ENCODE results near the gene OTOR.

- TF ChIP-seq, protein P1, sequence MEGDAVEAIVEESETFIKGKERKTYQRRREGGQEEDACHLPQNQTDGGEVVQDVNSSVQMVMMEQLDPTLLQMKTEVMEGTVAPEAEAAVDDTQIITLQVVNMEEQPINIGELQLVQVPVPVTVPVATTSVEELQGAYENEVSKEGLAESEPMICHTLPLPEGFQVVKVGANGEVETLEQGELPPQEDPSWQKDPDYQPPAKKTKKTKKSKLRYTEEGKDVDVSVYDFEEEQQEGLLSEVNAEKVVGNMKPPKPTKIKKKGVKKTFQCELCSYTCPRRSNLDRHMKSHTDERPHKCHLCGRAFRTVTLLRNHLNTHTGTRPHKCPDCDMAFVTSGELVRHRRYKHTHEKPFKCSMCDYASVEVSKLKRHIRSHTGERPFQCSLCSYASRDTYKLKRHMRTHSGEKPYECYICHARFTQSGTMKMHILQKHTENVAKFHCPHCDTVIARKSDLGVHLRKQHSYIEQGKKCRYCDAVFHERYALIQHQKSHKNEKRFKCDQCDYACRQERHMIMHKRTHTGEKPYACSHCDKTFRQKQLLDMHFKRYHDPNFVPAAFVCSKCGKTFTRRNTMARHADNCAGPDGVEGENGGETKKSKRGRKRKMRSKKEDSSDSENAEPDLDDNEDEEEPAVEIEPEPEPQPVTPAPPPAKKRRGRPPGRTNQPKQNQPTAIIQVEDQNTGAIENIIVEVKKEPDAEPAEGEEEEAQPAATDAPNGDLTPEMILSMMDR (IDR thresholded peaks at IDR 0.05; ENCODE audit: extremely low read depth in 1 of 2, insufficient read depth in 1 of 2, low read depth in 1 of 2, low read length in 2 of 2) = no peak
- TF ChIP-seq JUN (IDR thresholded peaks at IDR 0.05; ENCODE audit: borderline replicate concordance, insufficient read depth, insufficient read length, low read depth) = no peak
- TF ChIP-seq POLR2A (IDR thresholded peaks at IDR 0.05; ENCODE audit: low read depth, low read length) = no peak
Measured at GRCh38 chr20:16709017-16709416, 39.1 kb upstream of the OTOR start.
